Panc1 (cell line): Measurements from ENCODE around the gene ZBTB7A. TPM values are rescaled to one million over a fixed set of nuclear protein-coding genes. Genes with fewer than 3 reads are reported as not detected.

Experiments used
- ATAC-seq: fragments of 200-7000 bp; cut with Tn5 transposase; 2 replicates; pipeline ENCODE4 v1.9.1; 2020; ENCODE audit warnings: mild to moderate bottlenecking, moderate library complexity
- BruUV-seq: library from RNA; stranded (reverse); fragments of 400-500 nt; replicated peaks from 2 replicates; lab custom pipeline; 2021; lab: Mats Ljungman, UMichigan
- CTCF ChIA-PET: fragments of 300-600 bp; sonication (Branson Sonifier 250); formaldehyde crosslinking; loops from one replicate; lab custom pipeline; 2022; ENCODE audit warnings: antibody characterized with exemption; lab: Charles Lee
- POLR2A ChIA-PET: fragments of 300-600 bp; sonication (Branson Sonifier 250); formaldehyde crosslinking; loops from one replicate; lab custom pipeline; 2022; ENCODE audit warnings: antibody characterized with exemption; lab: Charles Lee
- DNase-seq: peaks from one replicate; pipeline ENCODE4 v3.0.0-alpha.2; 2010; ENCODE audit warnings: low read depth, low spot score
- H3K27ac ChIP-seq: 2 replicates; pipeline ENCODE4 v1.5.1; 2011; ENCODE audit warnings: mild to moderate bottlenecking, low read length, inconsistent platforms
- H3K27me3 ChIP-seq: fragments of 200-500 bp; sonication (Bioruptor generic); 2 replicates; pipeline ENCODE4 v1.6.0; 2014; ENCODE audit warnings: low read length, inconsistent platforms; ENCODE audit not compliant: control insufficient read depth, insufficient read depth
- H3K36me3 ChIP-seq: fragments of 200-500 bp; sonication (Bioruptor generic); 2 replicates; pipeline ENCODE4 v1.5.1; 2014; ENCODE audit warnings: inconsistent platforms, mild to moderate bottlenecking, low read length, moderate library complexity; ENCODE audit not compliant: control insufficient read depth, insufficient read depth
- H3K4me1 ChIP-seq: 2 replicates; pipeline ENCODE4 v1.5.1; 2011; ENCODE audit warnings: inconsistent platforms, mild to moderate bottlenecking, low read length, moderate library complexity; ENCODE audit not compliant: control insufficient read depth, insufficient read depth
- H3K4me3 ChIP-seq, 2 experiments: 2 replicates each; pipeline ENCODE4 v1.5.1; 2011 to 2012; ENCODE audit warnings: low read depth in 2 of 2, low read length in 2 of 2, mild to moderate bottlenecking in 2 of 2, inconsistent platforms in 1 of 2, moderate library complexity in 1 of 2
- H3K9me3 ChIP-seq: fragments of 200-500 bp; sonication (Bioruptor generic); 2 replicates; pipeline ENCODE4 v1.5.1; 2014; ENCODE audit warnings: low read depth, mild to moderate bottlenecking, inconsistent platforms, low read length, moderate library complexity; ENCODE audit not compliant: control insufficient read depth, insufficient read depth
- POLR2AphosphoS5 ChIP-seq: IDR thresholded peaks from 2 replicates; pipeline ENCODE4 v1.6.1; 2012; ENCODE audit warnings: mild to moderate bottlenecking, low read depth, low read length, moderate library complexity
- REST ChIP-seq, 2 experiments: IDR thresholded peaks; 2 replicates each; pipeline ENCODE4 v1.6.1; 2011 to 2012; ENCODE audit warnings: low read depth in 2 of 2, control low read depth in 1 of 2, low read length in 1 of 2, mild to moderate bottlenecking in 1 of 2, moderate library complexity in 1 of 2; ENCODE audit not compliant: insufficient read depth in 1 of 2
- SIN3A ChIP-seq: IDR thresholded peaks from 2 replicates; pipeline ENCODE4 v1.6.1; 2012; ENCODE audit warnings: low read depth, mild to moderate bottlenecking, low read length, moderate library complexity, borderline replicate concordance; ENCODE audit not compliant: insufficient read depth
- TCF7L2 ChIP-seq: IDR thresholded peaks from 2 replicates; pipeline ENCODE4 v1.6.1; 2011; ENCODE audit warnings: mild to moderate bottlenecking, low read depth, low read length, inconsistent platforms
- in situ Hi-C: cut with HindIII; loops from 2 replicates; pipeline ENCODE4 v1.10.0; 2016; ENCODE audit warnings: low sequenced_read_pairs, low pct_unique_long_range_greater_than_20kb
- intact Hi-C: fragments of 100-400 bp; cut with micrococcal nuclease; formaldehyde crosslinking; loops from one replicate; pipeline ENCODE4 v1.10.0; 2022; ENCODE audit not compliant: unreplicated experiment
- total RNA-seq: library from RNA; stranded (reverse); gene quantifications from one replicate; pipeline ENCODE4 v1.2.1, GENCODE V29; 2021; ENCODE audit not compliant: unreplicated experiment
- TF ChIP-seq, protein P1 (sequence below): fragments of 450-650 bp; IDR thresholded peaks from 2 replicates; pipeline ENCODE4 v1.5.1; 2017; ENCODE audit warnings: mild to moderate bottlenecking

Gene ZBTB7A
- total RNA-seq, 1 experiment from 2014 or later, result 48.0 TPM

- BruUV-seq, result no TSS peak
- in situ Hi-C loops, result no loop called here
- intact Hi-C loops, result no loop called here
- no peaks in the 10 kb centered on the region for H3K4me1 ChIP-seq
- DNase-seq (no peak), ATAC-seq (no peak)
- H3K4me3 ChIP-seq, result no peak overlapping the region
- H3K27me3 ChIP-seq, result no peaks in the 10 kb centered on the region
- no peaks in the 10 kb centered on the region for H3K9me3 ChIP-seq
- TF ChIP-seq TCF7L2 (no peak), SIN3A (no peak), REST (IDR thresholded peaks at IDR 0.05; ENCODE audit: insufficient read depth in 1 of 2, low read depth in 2 of 2, low read length in 1 of 2) (no peak), POLR2AphosphoS5 (no peak)
- TF ChIP-seq, protein P1, sequence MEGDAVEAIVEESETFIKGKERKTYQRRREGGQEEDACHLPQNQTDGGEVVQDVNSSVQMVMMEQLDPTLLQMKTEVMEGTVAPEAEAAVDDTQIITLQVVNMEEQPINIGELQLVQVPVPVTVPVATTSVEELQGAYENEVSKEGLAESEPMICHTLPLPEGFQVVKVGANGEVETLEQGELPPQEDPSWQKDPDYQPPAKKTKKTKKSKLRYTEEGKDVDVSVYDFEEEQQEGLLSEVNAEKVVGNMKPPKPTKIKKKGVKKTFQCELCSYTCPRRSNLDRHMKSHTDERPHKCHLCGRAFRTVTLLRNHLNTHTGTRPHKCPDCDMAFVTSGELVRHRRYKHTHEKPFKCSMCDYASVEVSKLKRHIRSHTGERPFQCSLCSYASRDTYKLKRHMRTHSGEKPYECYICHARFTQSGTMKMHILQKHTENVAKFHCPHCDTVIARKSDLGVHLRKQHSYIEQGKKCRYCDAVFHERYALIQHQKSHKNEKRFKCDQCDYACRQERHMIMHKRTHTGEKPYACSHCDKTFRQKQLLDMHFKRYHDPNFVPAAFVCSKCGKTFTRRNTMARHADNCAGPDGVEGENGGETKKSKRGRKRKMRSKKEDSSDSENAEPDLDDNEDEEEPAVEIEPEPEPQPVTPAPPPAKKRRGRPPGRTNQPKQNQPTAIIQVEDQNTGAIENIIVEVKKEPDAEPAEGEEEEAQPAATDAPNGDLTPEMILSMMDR, result no peak
- H3K36me3 ChIP-seq, result no peaks in the 10 kb centered on the region
- ChIA-PET CTCF (no interaction called here), POLR2A (no interaction called here)
- no peak overlapping the region for H3K27ac ChIP-seq
These were observed 37.5 kb downstream of the ZBTB7A start for GRCh38 chr19:4029247-4029614.

DNA sequence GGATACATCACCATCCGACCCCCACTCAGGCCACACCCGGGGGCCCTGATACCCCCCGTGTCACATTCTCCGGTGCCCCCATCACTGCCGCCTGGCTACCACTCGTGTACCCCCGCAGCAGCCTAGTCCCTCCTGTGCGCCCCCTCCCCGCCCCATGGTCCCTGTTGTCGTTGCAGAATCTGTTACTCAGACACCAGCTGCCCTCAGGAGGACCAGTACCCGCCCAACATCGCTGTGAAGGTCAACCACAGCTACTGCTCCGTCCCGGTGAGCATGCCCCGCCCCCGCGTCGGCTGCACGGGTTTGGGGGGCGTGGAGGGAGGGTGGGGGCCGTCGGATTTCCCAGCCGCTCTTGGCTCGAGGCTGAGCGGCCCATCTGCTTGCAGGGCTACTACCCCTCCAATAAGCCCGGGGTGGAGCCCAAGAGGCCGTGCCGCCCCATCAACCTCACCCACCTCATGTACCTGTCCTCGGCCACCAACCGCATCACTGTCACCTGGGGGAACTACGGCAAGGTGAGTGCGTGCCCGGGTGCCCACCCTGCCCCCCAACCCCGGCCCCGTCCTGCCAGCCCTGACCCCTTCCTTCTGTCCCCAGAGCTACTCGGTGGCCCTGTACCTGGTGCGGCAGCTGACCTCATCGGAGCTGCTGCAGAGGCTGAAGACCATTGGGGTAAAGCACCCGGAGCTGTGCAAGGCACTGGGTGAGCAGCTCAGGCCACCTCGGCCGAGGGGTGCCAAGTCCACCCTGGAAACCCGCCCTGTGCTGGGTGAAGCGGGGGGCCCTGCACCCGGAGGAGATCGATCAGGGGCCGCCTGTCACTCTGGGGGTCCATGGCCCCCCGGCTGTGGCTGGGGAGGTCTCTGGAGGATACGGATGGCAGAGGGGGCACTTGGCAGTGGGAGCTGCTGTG, 38.1 kb downstream of the ZBTB7A start:
- H3K4me1 ChIP-seq, result no peaks in the 10 kb centered on the region
- CTCF ChIA-PET, result no interaction called here
- in situ Hi-C loops (no loop called here), intact Hi-C loops (no loop called here)
- no peaks in the 10 kb centered on the region for H3K9me3 ChIP-seq
- TF ChIP-seq POLR2AphosphoS5, result no peak
- TF ChIP-seq, protein P1, result no peak
- no peak for TF ChIP-seq SIN3A
- TF ChIP-seq TCF7L2, result no peak
- no peak for TF ChIP-seq REST (IDR thresholded peaks at IDR 0.05; ENCODE audit: insufficient read depth in 1 of 2, low read depth in 2 of 2, low read length in 1 of 2)
- no peak overlapping the region for H3K4me3 ChIP-seq
- no peak for ATAC-seq
- H3K36me3 ChIP-seq, result no peaks in the 10 kb centered on the region
- H3K27ac ChIP-seq, result no peak overlapping the region
- no TSS peak for BruUV-seq
- no peak for DNase-seq
- POLR2A ChIA-PET, result no interaction called here
- no peaks in the 10 kb centered on the region for H3K27me3 ChIP-seq
